DOHH2 (cell line): Measurements from ENCODE around the gene SMYD2.

ENCODE experiments used
- CTCF ChIP-seq: fragments of 200-600 bp; sonication (generic); IDR thresholded peaks from one replicate; pipeline ENCODE4 v1.5.1; 2014; ENCODE audit warnings: antibody characterized with exemption, mild to moderate bottlenecking, low read depth, low read length; ENCODE audit not compliant: poor library complexity, severe bottlenecking
- EZH2phosphoT487 ChIP-seq: fragments of 200-600 bp; sonication (generic); IDR thresholded peaks from 2 replicates; pipeline ENCODE4 v1.6.1; 2017; ENCODE audit warnings: borderline replicate concordance, mild to moderate bottlenecking, antibody characterized with exemption, low read length, moderate library complexity, mixed read lengths

GRCh38 chr1:214319938-214320337, 39.0 kb downstream of the SMYD2 start:
- no peak for TF ChIP-seq CTCF
- no peak for TF ChIP-seq EZH2phosphoT487
